ENCODE results near the gene INTS11. TPM values are rescaled to one million over a fixed set of nuclear protein-coding genes. Genes with fewer than 3 reads are reported as not detected.
A peak's percentile ranks its signal among the peaks of the same experiment; 100 is the strongest.

INTS11 gene
- total and polyA plus RNA-seq, 7 experiments from 2014 or later: 62.8 to 187 (median 134) TPM

DNA sequence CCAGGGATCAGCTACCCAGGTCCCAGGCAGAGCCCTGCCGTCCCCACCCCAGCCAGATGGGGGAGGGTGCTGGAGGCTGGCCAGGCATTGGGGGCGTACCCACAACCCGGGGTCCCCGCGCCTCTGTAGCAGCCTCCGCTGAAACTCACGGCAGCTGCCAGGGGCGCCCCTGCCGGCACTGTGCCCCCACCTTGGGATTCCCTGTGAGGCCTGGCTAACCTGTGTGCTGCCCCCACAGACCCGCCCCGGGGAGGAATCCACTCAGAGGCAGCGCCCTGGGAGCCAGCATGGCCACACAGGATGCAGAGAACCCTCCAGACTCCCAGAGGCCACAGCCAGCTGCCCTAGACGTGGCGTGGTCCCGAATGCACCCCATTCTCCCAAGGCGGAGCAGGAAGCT is 20.9 kb upstream of the INTS11 start:
- peaks cover 0 to 9% of the 10 kb centered on the region in 2 donors for H3K4me1 ChIP-seq (ENCODE audit: control insufficient read depth in 2 of 2, insufficient read depth in 2 of 2, low read length in 2 of 2)
- ATAC-seq (no peak), DNase-seq (no peak)
- peaks cover 0 to 8% (median 0%) of the 10 kb centered on the region in 3 experiments for H3K36me3 ChIP-seq (ENCODE audit: control insufficient read depth in 2 of 3, insufficient read depth in 3 of 3, low read length in 3 of 3)
- POLR2A ChIA-PET: no interaction called here
- Mint-ChIP-seq H3K27me3 (no peaks in the 10 kb centered on the region), H3K36me3 (peaks cover 0 to 11% (median 4%) of the 10 kb centered on the region in 5 donors), H3K9me3 (peaks cover 0 to 4% (median 0%) of the 10 kb centered on the region in 11 donors), H3K4me3 (no peak overlapping the region), H3K27ac (no peak overlapping the region), H3K4me1 (peaks cover 12 to 22% (median 13%) of the 10 kb centered on the region in 7 donors)
- no peak overlapping the region for H3K4me3 ChIP-seq (ENCODE audit: low read length)
- CTCF ChIA-PET: no interaction called here
- no peaks in the 10 kb centered on the region for H3K27me3 ChIP-seq (ENCODE audit: control insufficient read depth in 2 of 2, insufficient read depth in 2 of 2, low read length in 2 of 2)
- no peak overlapping the region for H3K27ac ChIP-seq (ENCODE audit: low read depth, low read length)
- H3K9me3 ChIP-seq (ENCODE audit: control insufficient read depth in 2 of 3, low read length in 3 of 3): no peaks in the 10 kb centered on the region
- intact Hi-C loops (cut with micrococcal nuclease): no loop called here

- H3K4me3 Mint-ChIP-seq: no peak overlapping the region
- peaks cover 0 to 4% (median 0%) of the 10 kb centered on the region in 11 donors for H3K9me3 Mint-ChIP-seq
- no peak for ATAC-seq
- intact Hi-C loops (cut with micrococcal nuclease): no loop called here
- H3K4me1 ChIP-seq (ENCODE audit: control insufficient read depth in 2 of 2, insufficient read depth in 2 of 2, low read length in 2 of 2): peaks cover 0 to 9% of the 10 kb centered on the region in 2 donors
- H3K4me1 Mint-ChIP-seq: peaks cover 12 to 22% (median 13%) of the 10 kb centered on the region in 7 donors
- CTCF ChIA-PET: no interaction called here
- H3K27ac Mint-ChIP-seq: peak overlapping the region in 1 of 9 donors; percentile 25
- no peak for DNase-seq
- peaks cover 0 to 11% (median 4%) of the 10 kb centered on the region in 5 donors for H3K36me3 Mint-ChIP-seq
- POLR2A ChIA-PET: no interaction called here
- H3K27me3 Mint-ChIP-seq: no peaks in the 10 kb centered on the region
- peaks cover 0 to 13% (median 0%) of the 10 kb centered on the region in 3 experiments for H3K36me3 ChIP-seq (ENCODE audit: control insufficient read depth in 2 of 3, insufficient read depth in 3 of 3, low read length in 3 of 3)
- no peaks in the 10 kb centered on the region for H3K9me3 ChIP-seq (ENCODE audit: control insufficient read depth in 2 of 3, low read length in 3 of 3)
- H3K4me3 ChIP-seq (ENCODE audit: low read length): no peak overlapping the region
- no peak overlapping the region for H3K27ac ChIP-seq (ENCODE audit: low read depth, low read length)
- H3K27me3 ChIP-seq (ENCODE audit: control insufficient read depth in 2 of 2, insufficient read depth in 2 of 2, low read length in 2 of 2): no peaks in the 10 kb centered on the region
These were observed 20.3 kb upstream of the INTS11 start for GRCh38 chr1:1344655-1345361.

GRCh38 chr1:1343811-1344421 is 19.5 kb upstream of the INTS11 start:
- no peak for ATAC-seq
- no peak overlapping the region for H3K27ac Mint-ChIP-seq
- H3K27me3 Mint-ChIP-seq: no peaks in the 10 kb centered on the region
- H3K4me1 Mint-ChIP-seq: peaks cover 12 to 22% (median 13%) of the 10 kb centered on the region in 7 donors
- Histone ChIP-seq H3K9me3 (ENCODE audit: control insufficient read depth in 2 of 3, low read length in 3 of 3) (no peaks in the 10 kb centered on the region), H3K4me1 (ENCODE audit: control insufficient read depth in 2 of 2, insufficient read depth in 2 of 2, low read length in 2 of 2) (peaks cover 0 to 9% of the 10 kb centered on the region in 2 donors), H3K27me3 (ENCODE audit: control insufficient read depth in 2 of 2, insufficient read depth in 2 of 2, low read length in 2 of 2) (no peaks in the 10 kb centered on the region), H3K4me3 (ENCODE audit: low read length) (no peak overlapping the region), H3K27ac (ENCODE audit: low read depth, low read length) (no peak overlapping the region), H3K36me3 (ENCODE audit: control insufficient read depth in 2 of 3, insufficient read depth in 3 of 3, low read length in 3 of 3) (peaks cover 0 to 16% (median 0%) of the 10 kb centered on the region in 3 experiments)
- intact Hi-C loops (cut with micrococcal nuclease): no loop called here
- peaks cover 0 to 4% (median 0%) of the 10 kb centered on the region in 11 donors for H3K9me3 Mint-ChIP-seq
- no peak for DNase-seq
- ChIA-PET CTCF (interaction anchor here (0.7 kb wide), 1 partner anchor 306 kb away, joined by 3 read pairs; no protein-coding TSS in a partner anchor), POLR2A (no interaction called here)
- peaks cover 0 to 11% (median 4%) of the 10 kb centered on the region in 5 donors for H3K36me3 Mint-ChIP-seq
- no peak overlapping the region for H3K4me3 Mint-ChIP-seq

DNA sequence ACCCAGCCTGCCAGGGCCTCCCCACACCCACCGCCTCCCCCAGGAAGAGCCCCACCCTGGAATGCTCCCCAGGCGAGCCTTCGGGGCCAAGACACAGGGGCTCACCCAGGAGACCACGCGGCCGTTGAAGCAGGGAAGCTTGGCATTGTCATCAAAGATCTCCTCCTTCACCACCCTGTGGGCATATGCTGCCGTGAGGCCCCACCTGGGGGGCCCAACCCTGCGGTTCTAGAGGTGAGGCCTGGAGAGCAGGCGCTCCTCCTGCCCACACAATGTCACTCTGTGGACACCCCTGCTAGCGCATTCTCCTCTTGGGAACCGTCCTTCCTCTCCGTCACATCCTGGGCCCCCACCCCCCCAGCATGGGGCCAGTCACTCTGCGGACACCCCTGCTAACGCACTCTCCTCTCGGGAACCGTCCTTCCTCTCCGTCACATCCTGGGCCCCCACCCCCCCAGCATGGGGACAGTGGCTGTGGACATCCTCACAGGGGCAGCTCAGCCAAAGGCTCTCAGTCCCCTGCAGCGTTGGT is 18.2 kb upstream of the INTS11 start:
- POLR2A ChIA-PET: no interaction called here
- Histone ChIP-seq H3K27me3 (ENCODE audit: control insufficient read depth in 2 of 2, insufficient read depth in 2 of 2, low read length in 2 of 2) (no peaks in the 10 kb centered on the region), H3K36me3 (ENCODE audit: control insufficient read depth in 2 of 3, insufficient read depth in 3 of 3, low read length in 3 of 3) (peaks cover 0 to 24% (median 0%) of the 10 kb centered on the region in 3 experiments), H3K4me3 (ENCODE audit: low read length) (no peak overlapping the region), H3K27ac (ENCODE audit: low read depth, low read length) (no peak overlapping the region), H3K9me3 (ENCODE audit: control insufficient read depth in 2 of 3, low read length in 3 of 3) (no peaks in the 10 kb centered on the region), H3K4me1 (ENCODE audit: control insufficient read depth in 2 of 2, insufficient read depth in 2 of 2, low read length in 2 of 2) (peaks cover 0 to 1% of the 10 kb centered on the region in 2 donors)
- DNase-seq: no peak
- peaks cover 0 to 4% (median 0%) of the 10 kb centered on the region in 11 donors for H3K9me3 Mint-ChIP-seq
- no peak overlapping the region for H3K4me3 Mint-ChIP-seq
- H3K36me3 Mint-ChIP-seq: peaks cover 0 to 11% (median 4%) of the 10 kb centered on the region in 5 donors
- CTCF ChIA-PET: no interaction called here
- H3K27me3 Mint-ChIP-seq: no peaks in the 10 kb centered on the region
- peaks cover 10 to 17% (median 12%) of the 10 kb centered on the region in 7 donors for H3K4me1 Mint-ChIP-seq
- no peak overlapping the region for H3K27ac Mint-ChIP-seq
- intact Hi-C loops (cut with micrococcal nuclease): no loop called here
- no peak for ATAC-seq

DNA sequence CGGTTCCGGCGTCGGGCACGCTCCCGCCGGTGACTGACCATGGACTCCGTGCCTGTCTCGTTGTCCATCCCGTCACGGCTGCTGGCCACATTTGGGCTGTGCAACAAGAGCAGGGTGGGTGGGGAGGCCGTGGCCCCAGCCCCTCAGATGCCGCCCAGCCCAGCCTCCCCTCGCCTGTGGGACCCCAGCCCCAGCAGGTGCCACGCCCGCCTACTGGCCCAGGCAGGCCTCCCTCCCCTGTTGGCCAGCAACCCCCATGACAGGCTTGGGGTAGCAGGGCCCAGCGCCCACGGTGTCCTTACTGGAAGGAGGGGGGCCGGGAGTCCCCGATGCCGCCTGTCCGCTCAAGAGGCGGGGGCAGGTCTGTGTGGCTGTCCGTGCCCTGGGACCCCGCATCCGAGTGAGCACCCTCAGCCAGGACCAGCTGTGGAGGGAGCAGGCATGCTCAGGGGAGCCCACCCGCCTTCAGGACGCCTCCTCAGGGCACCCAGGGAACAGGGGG is 17.7 kb upstream of the INTS11 start:
- H3K4me3 Mint-ChIP-seq: no peak overlapping the region
- intact Hi-C loops (cut with micrococcal nuclease): no loop called here
- peaks cover 5 to 14% (median 6%) of the 10 kb centered on the region in 7 donors for H3K4me1 Mint-ChIP-seq
- H3K9me3 ChIP-seq (ENCODE audit: control insufficient read depth in 2 of 3, low read length in 3 of 3): no peaks in the 10 kb centered on the region
- no peak overlapping the region for H3K27ac Mint-ChIP-seq
- no peak overlapping the region for H3K4me3 ChIP-seq (ENCODE audit: low read length)
- no peaks in the 10 kb centered on the region for H3K27me3 Mint-ChIP-seq
- no peaks in the 10 kb centered on the region for H3K27me3 ChIP-seq (ENCODE audit: control insufficient read depth in 2 of 2, insufficient read depth in 2 of 2, low read length in 2 of 2)
- H3K36me3 Mint-ChIP-seq: peaks cover 0 to 11% (median 4%) of the 10 kb centered on the region in 5 donors
- peaks cover 0 to 29% (median 0%) of the 10 kb centered on the region in 3 experiments for H3K36me3 ChIP-seq (ENCODE audit: control insufficient read depth in 2 of 3, insufficient read depth in 3 of 3, low read length in 3 of 3)
- CTCF ChIA-PET: no interaction called here
- H3K9me3 Mint-ChIP-seq: peaks cover 0 to 4% (median 0%) of the 10 kb centered on the region in 11 donors
- DNase-seq (no peak), ATAC-seq (no peak)
- H3K27ac ChIP-seq (ENCODE audit: low read depth, low read length): no peak overlapping the region
- POLR2A ChIA-PET: no interaction called here
- no peaks in the 10 kb centered on the region for H3K4me1 ChIP-seq (ENCODE audit: control insufficient read depth in 2 of 2, insufficient read depth in 2 of 2, low read length in 2 of 2)

DNA sequence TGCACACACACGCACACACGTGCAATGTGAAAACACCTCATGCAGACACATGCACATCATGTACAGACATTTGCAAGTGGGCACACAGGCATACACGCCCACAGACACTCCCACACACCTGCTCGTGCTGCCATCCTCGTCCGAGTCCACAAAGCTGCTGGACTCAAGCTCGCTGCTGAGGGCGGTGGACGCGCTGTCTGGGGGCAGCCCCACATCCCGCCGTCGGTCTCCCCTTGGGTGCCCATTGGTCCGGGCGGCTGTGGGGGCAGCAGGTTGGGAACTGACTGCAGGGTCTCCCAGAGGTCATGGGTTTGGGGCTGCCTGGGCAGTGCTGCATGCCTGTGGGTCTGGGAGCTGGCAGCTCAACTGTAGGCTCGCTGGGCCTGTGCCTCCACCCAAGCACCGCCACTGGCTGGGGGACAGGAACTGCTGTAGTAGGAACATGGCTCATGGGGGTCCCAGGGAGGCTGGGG is 17.1 kb upstream of the INTS11 start:
- no peak for ATAC-seq
- intact Hi-C loops (cut with micrococcal nuclease): no loop called here
- peaks cover 0 to 11% (median 4%) of the 10 kb centered on the region in 5 donors for H3K36me3 Mint-ChIP-seq
- peaks cover 0 to 9% (median 1%) of the 10 kb centered on the region in 7 donors for H3K4me1 Mint-ChIP-seq
- H3K27ac Mint-ChIP-seq: no peak overlapping the region
- H3K9me3 ChIP-seq (ENCODE audit: control insufficient read depth in 2 of 3, low read length in 3 of 3): no peaks in the 10 kb centered on the region
- H3K27ac ChIP-seq (ENCODE audit: low read depth, low read length): no peak overlapping the region
- ChIA-PET POLR2A (no interaction called here), CTCF (no interaction called here)
- H3K27me3 Mint-ChIP-seq: no peaks in the 10 kb centered on the region
- no peak overlapping the region for H3K4me3 ChIP-seq (ENCODE audit: low read length)
- H3K4me1 ChIP-seq (ENCODE audit: control insufficient read depth in 2 of 2, insufficient read depth in 2 of 2, low read length in 2 of 2): no peaks in the 10 kb centered on the region
- peaks cover 0 to 4% (median 0%) of the 10 kb centered on the region in 11 donors for H3K9me3 Mint-ChIP-seq
- H3K4me3 Mint-ChIP-seq: no peak overlapping the region
- no peak for DNase-seq
- no peaks in the 10 kb centered on the region for H3K27me3 ChIP-seq (ENCODE audit: control insufficient read depth in 2 of 2, insufficient read depth in 2 of 2, low read length in 2 of 2)
- peaks cover 0 to 29% (median 0%) of the 10 kb centered on the region in 3 experiments for H3K36me3 ChIP-seq (ENCODE audit: control insufficient read depth in 2 of 3, insufficient read depth in 3 of 3, low read length in 3 of 3)

Data from naive thymus-derived CD4-positive, alpha-beta T cell (primary cell).